GM18498 (cell line): ENCODE data around the gene EIF3D.

Experiments
- ATAC-seq: cut with Tn5 transposase; IDR thresholded peaks from one replicate; pipeline ENCODE4 v1.9.1; 2021; ENCODE audit warnings: mild to moderate bottlenecking, moderate library complexity; ENCODE audit not compliant: unreplicated experiment

The EIF3D gene

DNA sequence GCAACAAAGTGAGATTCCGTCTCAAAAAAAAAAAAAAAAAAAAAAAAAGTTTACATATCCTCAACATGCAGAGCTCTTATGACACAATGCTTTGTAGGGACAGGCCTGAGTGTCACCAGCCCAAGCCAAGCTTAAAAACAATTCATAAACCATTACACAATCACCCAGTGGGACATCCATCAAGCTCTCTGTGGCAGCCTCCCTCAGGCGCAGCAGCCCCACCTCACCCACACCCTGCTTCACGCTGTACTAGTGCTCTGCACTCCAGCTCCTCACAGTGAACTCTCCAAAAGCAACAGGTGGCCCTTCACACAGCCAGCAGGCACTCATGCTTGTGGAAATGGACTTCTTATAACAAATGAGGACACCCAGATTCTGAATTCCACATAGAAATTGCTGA lies 18.6 kb downstream of the EIF3D start:
- ATAC-seq, result no peak

DNA sequence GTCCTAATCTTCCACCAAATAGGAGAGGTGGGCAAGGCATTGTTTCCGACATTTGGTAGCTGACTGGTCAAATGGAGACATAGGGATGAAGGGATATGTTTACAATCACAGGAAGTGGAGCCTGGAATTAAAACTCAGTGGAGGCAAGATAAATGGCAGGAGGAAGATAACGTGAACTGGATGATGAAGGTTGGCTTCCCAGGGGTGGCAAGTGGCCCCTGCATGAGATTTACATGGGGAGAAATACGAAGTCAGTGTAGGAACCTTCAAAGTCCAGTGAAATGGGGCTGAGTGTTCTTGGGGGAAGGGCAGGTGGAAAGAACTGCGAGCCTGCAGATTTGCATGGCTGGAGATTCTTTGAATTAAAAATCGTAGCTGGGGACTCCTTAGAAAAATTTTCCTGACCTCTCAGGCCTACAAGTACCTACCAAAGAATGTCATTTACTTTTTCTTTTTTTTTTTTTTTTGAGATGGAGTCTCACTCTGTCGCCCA lies 21.4 kb downstream of the EIF3D start:
- ATAC-seq, result no peak

DNA sequence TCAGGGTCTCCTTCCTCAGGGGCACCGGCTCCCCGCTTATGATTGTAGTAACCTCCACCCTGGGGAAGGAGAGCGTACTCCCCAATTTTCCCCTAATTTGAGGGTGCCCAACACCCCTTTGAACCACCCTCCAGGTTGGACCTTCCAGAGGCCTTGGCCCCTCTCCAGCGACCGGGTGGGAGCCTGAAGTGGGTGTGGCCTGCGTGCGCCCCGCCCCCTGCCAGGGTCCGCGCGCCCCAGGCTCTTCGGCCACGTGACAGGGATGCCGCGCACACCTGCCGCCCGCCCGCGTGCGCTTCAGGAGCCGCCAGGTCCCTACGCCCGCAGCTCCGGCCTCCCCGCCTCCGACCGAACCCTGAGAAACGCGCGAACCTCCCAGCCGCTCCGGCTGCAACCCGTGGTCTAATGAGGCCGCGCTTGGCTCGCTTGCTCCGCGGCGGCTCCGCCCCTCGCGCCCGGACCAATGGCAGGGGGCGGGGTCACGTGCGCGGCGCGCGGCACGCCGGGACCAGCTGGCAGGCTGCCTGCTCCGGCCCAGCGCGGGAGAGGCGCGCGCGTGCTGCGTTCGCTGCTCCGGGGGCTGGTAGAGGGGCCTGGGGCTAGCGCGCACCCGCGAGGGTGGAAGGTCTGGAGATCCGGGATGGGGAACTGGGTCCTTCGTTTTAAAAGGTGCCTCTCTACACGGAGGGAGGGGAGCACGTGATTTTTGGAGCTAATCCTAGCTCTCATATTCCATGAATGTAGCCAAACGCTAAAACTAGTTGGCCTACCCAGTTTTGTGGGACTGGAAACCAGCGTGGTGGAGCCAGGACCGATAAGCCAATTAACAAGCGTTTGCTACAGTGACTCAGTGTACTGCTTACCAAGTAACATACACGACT lies 22.1 kb downstream of the EIF3D start, which contains the start of gene FOXRED2:
Gene FOXRED2, minus strand, starts transcription at position 404 of the 881 bp plus-strand sequence. CDS start 618 bp downstream, outside the sequence.
- peak; percentile 84 for ATAC-seq

DNA sequence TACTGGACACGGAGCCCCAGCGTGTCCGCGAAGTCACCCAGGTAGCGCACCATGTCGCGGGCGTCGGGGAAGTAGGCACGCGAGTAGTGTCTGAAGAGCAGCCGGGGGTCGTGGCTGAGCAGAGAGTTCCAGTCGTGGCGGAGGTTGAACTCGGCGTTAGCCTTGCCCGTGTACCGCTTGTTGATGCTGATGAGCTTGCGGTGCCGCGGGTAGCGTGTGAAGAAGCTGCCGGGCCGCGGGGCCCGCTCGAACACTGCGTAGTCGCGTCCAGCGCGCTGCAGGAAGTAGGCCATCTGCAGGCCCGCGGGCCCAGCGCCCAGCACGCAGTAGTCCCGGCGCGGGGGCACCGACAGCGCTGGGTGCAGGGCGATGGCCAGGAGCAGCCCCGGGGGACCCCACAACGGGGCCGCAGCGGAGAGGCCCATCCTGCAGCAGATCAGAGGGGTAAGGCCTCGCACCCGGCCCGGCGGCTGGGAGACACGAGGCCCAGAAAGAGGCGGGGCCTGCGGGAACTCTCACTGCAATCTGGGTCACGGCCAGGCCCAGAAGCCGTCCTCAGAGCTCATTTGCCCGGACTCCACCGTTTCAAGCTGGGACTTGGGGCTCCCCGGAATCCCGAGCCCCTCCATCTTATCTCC lies 22.8 kb downstream of the EIF3D start:
- no peak for ATAC-seq

DNA sequence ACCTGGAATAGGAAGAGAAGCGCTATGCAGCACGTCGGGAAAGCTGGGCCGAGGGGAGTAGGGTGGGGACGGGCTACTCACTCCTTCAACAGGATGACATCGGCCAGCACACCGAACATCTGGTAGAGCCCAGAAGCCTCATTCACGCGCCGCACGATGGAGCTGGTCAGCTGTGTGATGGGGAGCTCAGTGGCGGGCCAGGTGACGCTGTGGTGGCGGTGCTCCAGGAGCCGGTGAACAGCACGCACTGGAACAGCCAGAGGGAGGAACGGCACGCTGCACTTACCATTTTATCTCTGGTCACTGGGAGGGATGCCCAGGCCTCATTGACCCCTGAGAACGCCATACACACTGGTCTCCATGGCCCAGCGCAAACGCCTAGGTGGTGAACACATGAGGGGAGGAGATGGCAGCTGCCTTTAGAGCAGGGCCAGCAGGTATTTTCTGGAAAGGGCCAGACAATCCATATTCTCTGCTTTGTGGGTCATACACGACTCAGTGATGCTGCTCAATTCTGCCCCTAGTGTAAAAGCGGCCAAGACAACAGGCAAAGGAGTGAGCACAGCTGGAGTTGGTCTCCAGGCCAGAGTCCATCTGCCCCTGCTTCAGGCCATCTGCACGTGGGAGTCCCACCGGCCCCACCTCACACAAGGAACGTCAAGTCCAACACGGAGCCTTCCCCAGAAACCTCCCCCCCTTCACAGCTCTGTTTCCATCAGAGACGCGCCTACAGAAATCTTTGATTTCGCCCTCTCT lies 30.9 kb downstream of the EIF3D start:
- no peak for ATAC-seq

DNA sequence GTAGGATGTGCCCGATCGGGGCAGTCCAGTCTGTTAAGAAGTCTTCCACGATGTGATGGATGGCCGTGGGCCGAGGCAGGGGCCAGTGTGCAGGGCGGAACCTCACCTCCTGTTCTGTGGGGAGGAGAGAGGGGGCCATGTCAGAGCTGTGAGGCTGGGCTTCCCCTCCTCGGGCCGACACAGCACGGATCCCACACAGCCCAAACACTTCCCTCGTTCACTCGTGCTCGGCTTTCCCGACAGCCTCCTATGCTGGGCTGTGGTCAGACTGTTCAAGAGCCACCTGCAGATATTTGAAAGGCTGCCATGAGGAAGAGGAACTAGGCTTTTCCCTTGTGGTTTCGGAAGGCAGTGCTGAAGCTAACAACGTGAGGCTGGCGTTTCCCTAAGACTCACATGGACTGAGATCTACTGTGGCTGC lies 35.3 kb downstream of the EIF3D start:
- ATAC-seq, result no peak

DNA sequence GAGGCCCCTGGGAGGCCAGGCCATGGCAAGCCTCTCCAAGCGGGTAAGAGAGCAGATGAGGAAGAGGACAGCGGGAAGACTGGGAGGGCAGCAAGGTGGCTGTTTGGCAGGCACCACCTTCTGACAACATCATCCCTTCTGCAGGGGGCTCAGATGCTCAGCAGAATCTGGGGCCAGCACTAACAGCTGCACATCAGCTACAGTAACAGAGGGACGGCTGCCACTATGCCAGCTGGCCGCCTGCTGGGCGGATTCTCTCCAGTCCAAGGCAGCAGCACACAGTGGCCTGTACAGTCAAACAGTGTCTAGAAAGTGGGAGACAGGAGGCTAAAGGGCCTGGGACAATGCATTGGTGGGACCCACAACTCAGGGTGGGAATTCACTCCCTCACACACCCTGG lies 36.9 kb downstream of the EIF3D start:
- ATAC-seq, result no peak

DNA sequence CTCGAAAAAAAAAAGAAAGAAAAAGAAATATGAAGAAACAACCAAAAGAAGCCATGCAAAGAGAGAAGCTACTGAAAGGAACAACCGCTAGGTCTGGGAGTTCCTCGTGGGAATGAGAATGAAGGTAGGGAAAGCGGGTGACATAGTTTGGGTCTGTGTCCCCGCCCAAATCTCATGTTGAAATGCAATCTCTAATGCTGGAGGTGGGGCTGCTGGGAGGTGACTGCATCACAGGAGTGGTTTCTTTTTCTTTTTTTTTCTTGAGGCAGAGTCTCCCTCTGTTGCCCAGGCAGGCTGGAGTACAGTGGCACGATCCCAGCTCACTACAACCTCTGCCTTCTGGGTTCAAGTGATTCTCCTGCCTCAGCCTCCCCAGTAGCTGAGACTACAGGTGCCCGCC lies 37.8 kb downstream of the EIF3D start:
- ATAC-seq, result no peak

DNA sequence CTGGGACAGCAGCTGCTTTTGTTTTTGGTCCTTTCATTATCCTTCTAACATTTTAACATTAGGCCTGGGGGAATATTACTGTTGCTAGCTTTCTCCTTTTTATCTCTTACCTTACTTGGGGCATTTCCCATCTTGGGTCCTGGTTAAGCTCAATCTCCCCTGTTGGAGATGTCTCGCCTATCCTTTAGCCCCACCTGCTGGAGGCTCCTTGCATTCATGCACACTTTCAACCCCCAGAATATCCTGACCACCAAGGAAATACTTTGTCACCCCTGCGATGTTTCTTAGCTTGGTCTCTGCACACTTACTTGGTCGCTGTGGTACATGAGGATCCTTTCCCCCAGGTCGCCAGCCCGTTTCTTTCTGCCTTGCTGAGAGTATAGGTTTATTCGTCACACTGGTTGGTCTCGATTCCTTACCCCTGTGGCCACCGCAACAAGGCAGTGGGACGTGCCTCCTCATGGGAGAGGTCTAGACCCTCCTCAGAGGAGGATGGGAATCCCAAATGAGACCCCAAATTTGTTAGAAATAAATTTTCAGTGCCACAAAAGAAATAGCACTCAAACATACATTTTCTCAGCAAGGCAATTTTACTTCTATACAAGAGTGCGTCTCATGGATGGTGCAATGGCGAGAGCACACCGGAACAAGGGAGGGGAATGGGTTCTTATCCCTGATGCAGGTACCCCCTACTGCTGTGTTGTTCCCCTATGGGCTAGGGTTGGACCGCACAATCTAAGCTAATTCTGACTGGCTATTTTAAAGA lies 42.2 kb downstream of the EIF3D start:
- no peak for ATAC-seq

DNA sequence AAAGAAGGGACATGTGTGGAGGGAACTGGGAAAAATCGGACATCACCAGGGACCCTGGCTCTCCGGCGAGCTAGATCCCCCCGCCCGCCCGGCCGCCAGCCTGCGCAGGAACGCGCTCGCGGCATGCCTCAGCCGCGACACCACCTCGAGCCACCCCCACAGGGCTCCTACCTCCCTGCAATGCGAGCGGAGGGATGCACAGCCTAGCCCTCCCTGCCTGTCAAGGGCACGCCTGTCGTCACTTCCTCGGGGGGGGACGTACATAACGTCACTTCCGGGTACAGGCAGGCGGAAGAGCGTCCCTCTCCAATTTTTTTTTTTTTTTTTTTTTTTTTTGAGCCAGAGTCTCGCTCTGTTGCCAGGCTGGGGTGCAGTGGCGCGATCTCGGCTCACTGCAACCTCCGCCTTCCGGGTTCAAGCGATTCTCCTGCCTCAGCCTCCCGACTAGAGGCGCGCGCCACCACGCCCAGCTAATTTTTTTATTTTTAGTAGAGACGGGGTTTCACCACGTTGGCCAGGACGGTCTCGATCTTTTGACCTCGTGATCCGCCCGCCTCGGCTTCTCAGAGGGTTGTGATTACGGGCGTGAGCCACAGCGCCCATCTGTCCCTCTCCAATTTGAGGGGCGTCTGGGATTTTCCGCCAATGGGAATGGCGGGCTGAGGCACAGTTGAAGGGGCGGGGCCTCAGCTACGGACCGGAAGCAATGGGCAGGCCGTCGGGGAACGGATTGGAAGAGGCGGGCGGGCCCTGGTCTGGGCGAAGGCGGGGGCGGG lies 47.4 kb downstream of the EIF3D start, which contains the start of gene TXN2:
Gene TXN2, minus strand, starts transcription at position 248 of the 776 bp plus-strand sequence. CDS start 803 bp downstream, outside the sequence.
- peak; percentile 85 for ATAC-seq

DNA sequence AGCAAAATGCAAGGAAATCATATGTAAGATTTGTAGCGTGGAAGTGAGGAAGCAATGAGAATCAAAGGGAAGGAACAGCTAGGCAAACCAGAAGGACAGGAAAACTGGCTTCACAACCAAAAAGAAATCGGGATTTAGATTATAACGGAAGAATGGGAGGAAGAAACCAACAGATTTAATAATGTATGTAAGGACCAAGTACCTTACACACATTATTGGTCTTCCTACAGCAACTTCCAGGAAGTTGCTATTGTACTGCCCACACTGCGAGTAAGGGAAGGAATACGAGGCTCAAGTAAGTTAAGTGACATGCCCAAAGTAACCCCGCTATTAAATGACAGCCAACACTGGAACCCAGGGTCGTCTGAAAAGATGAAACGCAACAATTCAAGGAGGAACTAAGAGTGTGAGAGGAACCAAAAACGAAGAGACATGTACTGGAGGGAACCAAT lies 48.0 kb downstream of the EIF3D start:
- no peak for ATAC-seq

DNA sequence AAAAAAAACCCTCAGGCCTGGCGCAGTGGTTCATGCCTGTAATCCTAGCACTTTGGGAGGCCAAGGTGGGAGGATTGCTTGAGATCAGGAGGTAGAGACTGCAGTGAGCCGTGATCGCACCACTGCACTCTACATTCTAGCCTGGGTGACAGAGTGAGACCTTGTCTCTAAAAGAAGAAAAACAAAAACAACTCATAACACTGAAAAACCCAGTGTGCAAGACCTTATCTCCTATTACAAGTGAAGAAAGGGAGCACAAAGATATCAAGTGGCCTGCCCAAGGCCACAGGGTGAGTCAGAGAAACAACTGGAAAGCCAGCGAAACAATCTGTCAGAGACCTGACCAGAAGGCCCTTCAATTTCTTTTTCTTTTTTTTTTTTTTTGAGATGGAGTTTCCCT lies 50.0 kb downstream of the EIF3D start:
- no peak for ATAC-seq

DNA sequence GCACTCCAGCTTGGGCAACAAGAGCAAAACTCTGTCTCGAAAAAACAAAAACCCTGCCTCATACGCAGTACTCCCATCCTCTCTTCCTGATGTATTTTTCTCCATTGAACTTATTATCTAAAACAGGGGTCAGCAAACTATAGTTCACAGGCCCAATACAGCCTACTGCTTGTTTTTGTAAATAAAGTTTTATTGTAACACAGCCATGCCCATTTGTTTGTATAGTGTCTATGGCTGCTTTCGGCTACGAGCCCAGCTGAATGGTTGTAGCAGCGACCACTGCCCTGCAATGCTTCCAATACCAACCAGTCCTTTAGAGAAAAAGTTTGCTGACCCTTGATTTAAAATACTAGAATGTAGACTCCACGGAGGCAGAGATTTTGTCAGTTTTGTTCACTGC lies 53.6 kb downstream of the EIF3D start:
- no peak for ATAC-seq

DNA sequence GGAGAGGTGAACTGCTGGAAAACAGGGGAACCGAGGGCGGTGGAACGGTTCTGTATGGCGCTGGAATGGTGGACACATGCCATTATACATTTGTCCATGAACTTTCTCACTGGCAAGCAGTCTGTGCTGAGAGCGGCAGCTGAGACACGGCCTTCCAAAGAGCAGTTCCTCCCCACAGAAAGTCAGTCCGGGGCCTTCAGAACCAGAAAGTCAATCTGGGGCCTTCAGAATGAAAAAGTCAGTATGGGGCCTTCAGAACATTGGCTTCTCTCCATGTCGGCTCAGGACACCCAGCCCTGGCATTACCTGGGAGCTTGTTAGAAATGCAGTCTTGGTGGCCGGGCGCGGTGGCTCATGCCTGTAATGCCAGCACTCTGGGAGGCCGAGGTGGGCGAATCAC lies 56.3 kb downstream of the EIF3D start:
- ATAC-seq, result no peak

DNA sequence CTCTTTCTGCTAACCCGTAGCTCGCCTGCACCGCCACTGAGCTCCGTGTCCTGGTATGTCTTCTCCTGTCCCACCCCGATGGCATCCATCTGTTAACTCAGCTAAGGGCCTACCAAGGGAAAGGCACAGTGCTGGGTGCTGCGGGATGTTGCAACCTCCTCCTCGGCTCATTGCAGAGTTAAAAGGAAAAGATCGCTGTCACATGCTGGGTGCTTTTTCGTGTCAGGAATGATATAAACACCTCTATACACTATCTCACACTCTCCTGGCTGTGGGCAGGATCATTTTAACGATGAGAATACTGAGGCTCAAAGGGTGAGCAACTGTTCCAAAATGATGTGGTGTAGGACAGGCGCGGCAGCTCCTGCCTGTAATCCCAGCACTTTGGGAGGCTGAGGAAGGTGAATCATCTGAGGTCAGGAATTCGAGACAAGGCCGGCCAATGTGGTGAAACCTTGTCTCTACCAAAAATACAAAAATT lies 57.6 kb downstream of the EIF3D start:
- no peak for ATAC-seq

DNA sequence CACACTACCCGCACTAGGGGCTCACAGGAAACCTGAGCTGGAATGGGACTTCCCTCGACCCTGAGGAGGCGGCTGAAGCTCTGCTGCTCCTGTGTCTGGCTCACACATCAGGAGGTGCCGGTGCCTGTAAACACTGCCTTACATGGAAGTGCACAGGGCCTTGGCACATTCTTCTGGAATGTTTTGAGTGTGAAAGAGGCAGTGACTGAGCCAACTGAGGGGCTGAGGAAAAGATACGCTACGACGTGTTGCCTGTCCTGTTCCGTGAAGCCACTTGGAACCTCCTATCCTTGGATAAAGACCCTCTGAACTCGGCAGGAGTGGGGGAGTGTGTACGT lies 58.0 kb downstream of the EIF3D start:
- ATAC-seq, result no peak

DNA sequence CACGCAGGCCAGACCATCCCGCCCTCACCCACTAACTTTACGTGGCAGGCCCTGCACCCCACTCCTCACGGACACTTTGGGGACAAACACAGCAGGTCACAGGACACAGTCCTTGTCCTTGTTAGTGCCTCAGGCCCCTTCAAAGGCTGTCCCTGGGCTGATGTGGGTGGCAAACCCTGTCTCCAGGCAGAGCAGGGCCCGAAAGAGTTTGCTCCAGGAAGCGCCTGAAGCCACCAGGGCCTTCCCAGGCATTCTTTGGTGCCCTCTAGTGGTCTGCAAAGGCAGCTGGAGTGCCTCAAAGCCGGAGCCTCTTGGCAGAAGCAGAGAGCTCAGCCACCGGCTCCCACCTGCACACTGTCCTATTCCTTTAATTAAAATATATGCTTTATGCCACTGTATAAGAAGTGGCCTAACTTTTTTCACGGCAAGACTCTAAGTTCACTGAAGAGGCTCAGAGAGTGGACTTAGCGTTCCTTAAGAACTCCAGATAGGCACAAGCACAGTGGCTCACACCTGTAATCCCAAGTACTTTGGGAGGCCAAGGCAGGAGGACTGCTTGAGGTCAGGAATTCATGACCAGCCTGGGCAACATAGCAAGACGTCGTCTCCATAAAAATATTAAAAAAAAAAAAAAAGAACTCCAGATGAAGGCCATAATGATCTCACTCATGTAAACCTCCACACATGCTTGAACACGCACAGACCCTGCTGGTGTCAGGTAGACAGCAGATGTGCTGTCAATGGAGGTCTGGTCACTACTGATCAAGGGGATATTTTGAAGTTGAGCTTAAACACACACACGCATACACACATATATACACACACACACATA lies 58.6 kb downstream of the EIF3D start:
- ATAC-seq, result no peak

DNA sequence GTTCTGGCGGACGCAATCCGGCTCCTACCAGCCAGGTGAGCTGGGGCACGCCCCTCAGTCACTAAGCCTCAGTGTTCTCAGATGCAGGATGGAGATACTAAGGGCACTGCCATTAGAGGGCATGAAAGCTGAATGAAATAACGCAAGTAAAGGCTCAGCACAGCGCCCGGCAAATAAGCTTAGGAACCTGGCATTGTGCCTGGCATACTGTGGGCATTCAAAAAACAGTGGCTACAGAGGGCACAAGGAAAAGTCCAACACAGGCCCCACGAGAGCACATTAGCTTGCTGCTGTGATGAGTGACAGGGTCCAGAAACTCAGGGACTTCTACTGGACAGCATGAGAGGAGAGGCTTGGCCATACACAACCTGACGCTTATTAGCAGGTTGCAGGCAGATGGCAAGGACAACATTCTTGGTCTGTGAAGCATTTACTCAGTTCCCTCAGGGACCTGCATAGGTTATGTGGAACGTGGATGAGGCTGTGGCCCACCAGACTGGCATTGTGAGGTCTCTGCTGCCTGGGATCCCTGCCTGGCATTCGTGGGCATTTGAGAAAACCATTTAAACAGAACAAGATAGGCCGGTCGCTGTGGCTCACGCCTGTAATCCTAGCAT lies 59.8 kb downstream of the EIF3D start:
- no peak for ATAC-seq
